Measurements from ENCODE around the gene TSPOAP1.
A peak's percentile ranks its signal among the peaks of the same experiment; 100 is the strongest.

The TSPOAP1 gene

DNA sequence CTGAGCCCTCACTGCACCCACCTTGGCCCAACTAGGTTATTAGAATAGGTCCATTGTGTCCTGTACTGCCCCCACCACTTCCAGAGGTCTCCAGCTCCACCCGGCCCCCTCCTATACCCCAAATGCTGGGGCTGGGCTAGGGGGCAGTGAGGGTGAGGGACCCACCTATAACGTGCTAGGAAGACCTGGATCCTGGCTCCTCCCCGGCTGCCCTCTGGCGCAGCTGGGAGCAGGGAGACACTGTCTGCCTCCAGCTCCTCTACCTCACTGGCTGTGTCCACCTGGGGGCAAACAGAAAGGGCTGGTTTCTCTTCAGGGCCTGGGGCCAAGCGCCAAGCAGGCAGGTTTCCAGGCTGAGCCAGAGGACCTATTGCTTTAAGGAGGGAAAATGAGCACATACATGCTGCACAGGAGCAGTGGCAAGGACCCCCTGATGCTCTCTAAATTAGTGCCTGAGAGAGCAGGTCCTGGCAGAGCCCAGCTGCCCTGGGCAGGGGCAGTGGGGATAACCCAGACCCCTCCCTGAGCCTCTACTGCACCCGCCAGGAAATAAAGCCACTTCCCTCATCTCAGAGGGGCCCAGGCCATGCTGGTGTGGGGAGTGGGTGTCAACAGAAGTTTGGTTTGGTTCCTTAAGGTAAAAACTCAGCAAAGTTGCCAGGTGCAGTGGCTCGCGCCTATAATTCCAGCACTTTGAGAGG is 12.2 kb downstream of the TSPOAP1 start:
- DNase-seq (ENCODE audit: low spot score) (peak; percentile 41), ATAC-seq (ENCODE audit: low read depth) (no peak)
- no peak overlapping the region for H3K27ac ChIP-seq (ENCODE audit: poor library complexity, severe bottlenecking)
- no peaks in the 10 kb centered on the region for H3K36me3 ChIP-seq (ENCODE audit: low read depth)
- no peaks in the 10 kb centered on the region for H3K27me3 ChIP-seq (ENCODE audit: insufficient read depth, poor library complexity, severe bottlenecking)
- H3K4me1 ChIP-seq (ENCODE audit: insufficient read depth, poor library complexity, severe bottlenecking) = no peaks in the 10 kb centered on the region
- no peak overlapping the region for H3K4me3 ChIP-seq (ENCODE audit: severe bottlenecking)
- TF ChIP-seq, protein P1, sequence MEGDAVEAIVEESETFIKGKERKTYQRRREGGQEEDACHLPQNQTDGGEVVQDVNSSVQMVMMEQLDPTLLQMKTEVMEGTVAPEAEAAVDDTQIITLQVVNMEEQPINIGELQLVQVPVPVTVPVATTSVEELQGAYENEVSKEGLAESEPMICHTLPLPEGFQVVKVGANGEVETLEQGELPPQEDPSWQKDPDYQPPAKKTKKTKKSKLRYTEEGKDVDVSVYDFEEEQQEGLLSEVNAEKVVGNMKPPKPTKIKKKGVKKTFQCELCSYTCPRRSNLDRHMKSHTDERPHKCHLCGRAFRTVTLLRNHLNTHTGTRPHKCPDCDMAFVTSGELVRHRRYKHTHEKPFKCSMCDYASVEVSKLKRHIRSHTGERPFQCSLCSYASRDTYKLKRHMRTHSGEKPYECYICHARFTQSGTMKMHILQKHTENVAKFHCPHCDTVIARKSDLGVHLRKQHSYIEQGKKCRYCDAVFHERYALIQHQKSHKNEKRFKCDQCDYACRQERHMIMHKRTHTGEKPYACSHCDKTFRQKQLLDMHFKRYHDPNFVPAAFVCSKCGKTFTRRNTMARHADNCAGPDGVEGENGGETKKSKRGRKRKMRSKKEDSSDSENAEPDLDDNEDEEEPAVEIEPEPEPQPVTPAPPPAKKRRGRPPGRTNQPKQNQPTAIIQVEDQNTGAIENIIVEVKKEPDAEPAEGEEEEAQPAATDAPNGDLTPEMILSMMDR (IDR thresholded peaks at IDR 0.05; ENCODE audit: poor library complexity, severe bottlenecking) = no peak
- no peaks in the 10 kb centered on the region for H3K9me3 ChIP-seq (ENCODE audit: severe bottlenecking)

DNA sequence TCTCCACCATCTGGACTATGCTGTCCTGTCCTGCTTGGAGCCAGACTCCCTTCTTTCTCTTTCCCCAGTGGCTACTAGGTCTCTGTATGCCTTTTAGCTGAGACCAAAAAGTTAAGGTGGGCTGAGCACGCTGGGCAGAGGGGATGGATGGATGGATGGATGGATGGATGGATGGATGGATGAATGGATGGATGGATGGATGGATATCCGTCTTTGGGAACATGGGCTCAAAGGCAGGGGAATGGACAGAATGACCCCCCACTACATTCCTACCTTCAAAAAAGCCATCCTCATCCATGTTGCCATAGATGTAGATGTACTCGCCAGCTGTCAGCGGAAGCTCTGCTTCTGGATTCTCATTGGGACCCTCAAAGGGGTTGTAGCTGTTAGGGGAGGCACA is 12.8 kb downstream of the TSPOAP1 start:
- no peaks in the 10 kb centered on the region for H3K4me1 ChIP-seq (ENCODE audit: insufficient read depth, poor library complexity, severe bottlenecking)
- DNase-seq (ENCODE audit: low spot score) (no peak), ATAC-seq (ENCODE audit: low read depth) (no peak)
- TF ChIP-seq, protein P1 (IDR thresholded peaks at IDR 0.05; ENCODE audit: poor library complexity, severe bottlenecking) = no peak
- H3K4me3 ChIP-seq (ENCODE audit: severe bottlenecking) = no peak overlapping the region
- no peaks in the 10 kb centered on the region for H3K36me3 ChIP-seq (ENCODE audit: low read depth)
- no peaks in the 10 kb centered on the region for H3K9me3 ChIP-seq (ENCODE audit: severe bottlenecking)
- no peaks in the 10 kb centered on the region for H3K27me3 ChIP-seq (ENCODE audit: insufficient read depth, poor library complexity, severe bottlenecking)
- no peak overlapping the region for H3K27ac ChIP-seq (ENCODE audit: poor library complexity, severe bottlenecking)

DNA sequence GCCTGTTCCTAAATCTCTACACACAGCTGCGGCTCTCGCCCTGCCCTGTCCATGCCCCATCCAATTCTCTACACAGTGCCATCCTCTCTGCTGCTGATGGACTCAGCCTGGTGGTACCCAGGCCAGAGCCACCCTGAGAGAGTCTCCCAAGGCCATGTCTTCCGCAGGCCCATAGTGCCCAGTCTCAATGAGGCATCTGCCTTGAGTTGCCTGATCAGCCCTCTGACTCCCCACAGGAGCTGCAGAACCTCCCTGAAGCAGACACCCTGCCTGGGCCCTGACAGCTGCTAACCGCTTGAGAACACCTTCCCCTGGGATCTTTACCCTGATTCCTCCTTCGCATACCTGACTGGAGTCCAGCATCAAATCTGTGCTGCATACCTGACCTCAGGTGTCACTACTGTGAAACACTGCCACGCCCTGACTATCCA is 13.3 kb downstream of the TSPOAP1 start:
- no peak overlapping the region for H3K4me3 ChIP-seq (ENCODE audit: severe bottlenecking)
- peak; percentile 44 for DNase-seq (ENCODE audit: low spot score)
- ATAC-seq (ENCODE audit: low read depth) = 0 out of 3 replicates have a peak, but pooled peaks have one; percentile 4
- H3K27me3 ChIP-seq (ENCODE audit: insufficient read depth, poor library complexity, severe bottlenecking) = no peaks in the 10 kb centered on the region
- no peaks in the 10 kb centered on the region for H3K9me3 ChIP-seq (ENCODE audit: severe bottlenecking)
- H3K36me3 ChIP-seq (ENCODE audit: low read depth) = no peaks in the 10 kb centered on the region
- H3K4me1 ChIP-seq (ENCODE audit: insufficient read depth, poor library complexity, severe bottlenecking) = no peaks in the 10 kb centered on the region
- no peak overlapping the region for H3K27ac ChIP-seq (ENCODE audit: poor library complexity, severe bottlenecking)
- TF ChIP-seq, protein P1 (IDR thresholded peaks at IDR 0.05; ENCODE audit: poor library complexity, severe bottlenecking) = no peak

DNA sequence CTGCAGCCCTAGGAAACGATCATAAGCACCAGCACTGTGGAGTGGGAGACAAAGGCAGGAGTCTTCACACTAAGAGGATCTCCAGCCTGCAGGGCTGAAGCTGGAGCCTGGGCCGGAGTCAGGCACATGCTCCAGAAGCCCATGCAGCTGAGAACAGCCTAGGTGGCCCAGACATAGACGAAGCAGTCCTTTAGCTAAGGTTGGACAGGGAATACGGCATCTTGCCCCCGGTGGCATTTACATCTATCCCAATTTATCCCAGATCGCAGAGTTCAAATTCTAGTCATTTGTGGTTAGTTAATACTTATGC is 13.9 kb downstream of the TSPOAP1 start:
- TF ChIP-seq, protein P1 (IDR thresholded peaks at IDR 0.05; ENCODE audit: poor library complexity, severe bottlenecking) = no peak
- no peaks in the 10 kb centered on the region for H3K27me3 ChIP-seq (ENCODE audit: insufficient read depth, poor library complexity, severe bottlenecking)
- DNase-seq (ENCODE audit: low spot score) (peak; percentile 42), ATAC-seq (ENCODE audit: low read depth) (no peak)
- H3K4me1 ChIP-seq (ENCODE audit: insufficient read depth, poor library complexity, severe bottlenecking) = no peaks in the 10 kb centered on the region
- H3K36me3 ChIP-seq (ENCODE audit: low read depth) = no peaks in the 10 kb centered on the region
- no peak overlapping the region for H3K4me3 ChIP-seq (ENCODE audit: severe bottlenecking)
- no peaks in the 10 kb centered on the region for H3K9me3 ChIP-seq (ENCODE audit: severe bottlenecking)
- no peak overlapping the region for H3K27ac ChIP-seq (ENCODE audit: poor library complexity, severe bottlenecking)
